BJ (cell line): ENCODE data around the gene CBX3. TPM values are rescaled to one million over a fixed set of nuclear protein-coding genes. Genes with fewer than 3 reads are reported as not detected.
"Not testable (repeated sequence)": the region's sequence is repeated elsewhere in the genome, so short reads cannot be mapped to it uniquely, and the experiment has no call there.

ENCODE experiments used
- CTCF ChIA-PET: fragments of 350-600 bp; formaldehyde crosslinking; extraction: SDS; loops from one replicate; lab custom pipeline; 2021; ENCODE audit warnings: antibody characterized with exemption, inconsistent platforms; lab: Yijun Ruan, JAX
- POLR2A ChIA-PET: fragments of 300-600 bp; sonication (Branson Sonifier 250); formaldehyde crosslinking; extraction: SDS; loops from one replicate; lab custom pipeline; 2021; ENCODE audit warnings: antibody characterized with exemption; lab: Charles Lee
- DNase-seq: peaks from one replicate; pipeline ENCODE4 v3.0.0-alpha.2; 2011; ENCODE audit warnings: low read depth
- H3K27me3 ChIP-seq: 2 replicates; pipeline ENCODE4 v1.6.0; 2011; ENCODE audit warnings: low read length; ENCODE audit not compliant: control insufficient read depth, insufficient read depth
- H3K36me3 ChIP-seq: 2 replicates; pipeline ENCODE4 v1.5.1; 2011; ENCODE audit warnings: low read length; ENCODE audit not compliant: control insufficient read depth, insufficient read depth
- H3K4me3 ChIP-seq: 2 replicates; pipeline ENCODE4 v1.5.1; 2011; ENCODE audit warnings: low read depth, mild to moderate bottlenecking, control low read depth, low read length
- polyA plus RNA-seq: library from polyadenylated mRNA; depleted of rRNA; stranded (reverse); fragments of >200 nt; gene quantifications from 2 replicates; pipeline ENCODE4 v1.2.3, GENCODE V29; 2011
- TF ChIP-seq, protein P1 (sequence below): IDR thresholded peaks from 2 replicates; pipeline ENCODE4 v1.5.1; 2011; ENCODE audit warnings: low read depth, mild to moderate bottlenecking, control low read depth, inconsistent platforms, low read length, moderate library complexity; ENCODE audit not compliant: insufficient read depth

The CBX3 gene
- polyA plus RNA-seq, 1 experiment, result 37.0 TPM

DNA sequence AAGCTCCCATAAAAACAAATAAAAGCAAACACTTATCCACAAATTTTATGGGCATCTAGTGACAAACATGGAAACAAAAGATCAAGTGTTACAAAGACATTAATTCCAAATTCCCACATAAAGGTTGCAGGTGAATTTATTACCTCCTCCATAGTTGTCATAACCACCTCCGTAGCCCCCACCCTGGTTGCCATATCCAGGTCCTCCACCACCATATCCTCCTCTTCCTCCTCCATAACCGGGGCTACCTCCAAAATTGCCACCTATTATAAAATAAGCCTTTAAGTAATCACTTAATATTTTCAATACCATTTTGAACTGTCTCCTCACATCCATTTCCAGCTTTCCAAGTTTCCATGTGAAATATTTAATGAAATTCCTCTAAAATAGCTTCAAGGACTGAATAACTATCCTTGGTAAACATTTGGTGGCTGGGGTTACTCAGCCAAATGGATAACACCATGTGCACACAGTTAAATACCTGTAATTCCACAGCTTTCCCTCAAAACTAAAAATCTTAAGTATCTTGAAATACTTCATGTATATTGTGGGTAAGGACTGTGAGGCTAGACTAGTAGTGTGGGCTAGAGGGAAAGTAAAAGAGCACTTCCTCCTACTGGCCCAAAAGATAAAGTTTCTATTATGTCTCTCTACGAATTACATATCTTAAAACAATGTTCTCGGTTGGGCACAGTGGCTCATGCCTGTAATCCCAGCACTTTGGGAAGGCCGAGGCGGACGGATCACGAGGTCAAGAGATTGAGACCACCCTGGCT lies 7.9 kb upstream of the CBX3 start:
- no peaks in the 10 kb centered on the region for H3K27me3 ChIP-seq
- POLR2A ChIA-PET, result interaction anchor here (0.6 to 1.1 kb wide), 2 partner anchors 13 to 30 kb away, joined by 3 to 7 read pairs; no protein-coding TSS in a partner anchor
- CTCF ChIA-PET, result interaction anchor here (0.7 to 7.4 kb wide), 4 partner anchors 12 to 172 kb away, joined by 3 to 55 read pairs (median 4); no protein-coding TSS in a partner anchor
- TF ChIP-seq, protein P1, sequence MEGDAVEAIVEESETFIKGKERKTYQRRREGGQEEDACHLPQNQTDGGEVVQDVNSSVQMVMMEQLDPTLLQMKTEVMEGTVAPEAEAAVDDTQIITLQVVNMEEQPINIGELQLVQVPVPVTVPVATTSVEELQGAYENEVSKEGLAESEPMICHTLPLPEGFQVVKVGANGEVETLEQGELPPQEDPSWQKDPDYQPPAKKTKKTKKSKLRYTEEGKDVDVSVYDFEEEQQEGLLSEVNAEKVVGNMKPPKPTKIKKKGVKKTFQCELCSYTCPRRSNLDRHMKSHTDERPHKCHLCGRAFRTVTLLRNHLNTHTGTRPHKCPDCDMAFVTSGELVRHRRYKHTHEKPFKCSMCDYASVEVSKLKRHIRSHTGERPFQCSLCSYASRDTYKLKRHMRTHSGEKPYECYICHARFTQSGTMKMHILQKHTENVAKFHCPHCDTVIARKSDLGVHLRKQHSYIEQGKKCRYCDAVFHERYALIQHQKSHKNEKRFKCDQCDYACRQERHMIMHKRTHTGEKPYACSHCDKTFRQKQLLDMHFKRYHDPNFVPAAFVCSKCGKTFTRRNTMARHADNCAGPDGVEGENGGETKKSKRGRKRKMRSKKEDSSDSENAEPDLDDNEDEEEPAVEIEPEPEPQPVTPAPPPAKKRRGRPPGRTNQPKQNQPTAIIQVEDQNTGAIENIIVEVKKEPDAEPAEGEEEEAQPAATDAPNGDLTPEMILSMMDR, result no peak
- no peak for DNase-seq
- no peak overlapping the region for H3K4me3 ChIP-seq
- peaks cover 19% of the 10 kb centered on the region for H3K36me3 ChIP-seq

DNA sequence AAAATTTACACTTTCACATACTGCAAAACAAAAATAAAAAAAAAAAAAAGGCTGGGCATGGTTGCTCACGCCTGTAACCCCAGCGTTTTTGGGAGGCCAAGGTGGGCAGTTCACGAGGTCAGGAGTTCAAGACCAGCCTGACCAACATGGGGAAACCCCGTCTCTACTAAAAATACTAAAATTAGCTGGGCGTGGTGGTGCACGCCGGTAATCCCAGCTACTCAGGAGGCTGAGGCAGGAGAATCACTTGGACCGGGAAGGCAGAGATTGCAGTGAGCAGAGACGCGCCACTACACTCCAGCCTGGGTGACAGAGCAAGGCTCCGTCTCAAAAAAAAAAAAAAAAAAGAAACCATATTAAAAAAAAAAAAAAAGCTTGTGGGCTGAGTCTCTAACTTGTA lies 6.8 kb upstream of the CBX3 start:
- H3K4me3 ChIP-seq, H3K27me3 ChIP-seq, DNase-seq: not testable (repeated sequence)
- peaks cover 17% of the 10 kb centered on the region for H3K36me3 ChIP-seq
- ChIA-PET CTCF (interaction anchor here (7.4 kb wide), 1 partner anchor 104 kb away, joined by 55 read pairs; no protein-coding TSS in a partner anchor), POLR2A (interaction anchor here (0.6 kb wide), 2 partner anchors 24 to 1866 kb away, joined by 3 to 6 read pairs; no protein-coding TSS in a partner anchor)

DNA sequence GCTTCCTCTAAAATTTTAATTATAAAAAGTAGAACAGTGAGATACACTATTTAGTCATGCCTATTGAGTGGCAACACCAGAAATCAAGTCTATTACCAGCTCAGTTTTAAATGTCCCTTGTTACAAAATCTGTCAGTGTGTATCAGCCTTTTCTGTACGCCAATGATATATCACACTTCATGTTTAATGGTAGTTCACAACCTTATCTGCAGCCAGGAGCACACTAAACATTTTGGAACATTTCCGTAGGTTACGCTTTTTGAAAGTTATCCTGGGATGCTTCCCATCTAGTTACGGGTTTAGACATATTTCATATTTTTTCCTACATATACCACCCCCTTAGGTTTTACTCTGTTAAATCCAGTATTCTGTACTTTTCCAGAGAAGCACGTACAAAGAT lies 6.4 kb upstream of the CBX3 start:
- TF ChIP-seq, protein P1, result no peak
- Histone ChIP-seq H3K4me3 (no peak overlapping the region), H3K36me3 (peaks cover 16% of the 10 kb centered on the region), H3K27me3 (no peaks in the 10 kb centered on the region)
- ChIA-PET CTCF (interaction anchor here (7.4 kb wide), 1 partner anchor 105 kb away, joined by 55 read pairs; no protein-coding TSS in a partner anchor), POLR2A (interaction anchor here (0.6 kb wide), 2 partner anchors 25 to 1866 kb away, joined by 3 to 6 read pairs; no protein-coding TSS in a partner anchor)
- DNase-seq, result no peak

DNA sequence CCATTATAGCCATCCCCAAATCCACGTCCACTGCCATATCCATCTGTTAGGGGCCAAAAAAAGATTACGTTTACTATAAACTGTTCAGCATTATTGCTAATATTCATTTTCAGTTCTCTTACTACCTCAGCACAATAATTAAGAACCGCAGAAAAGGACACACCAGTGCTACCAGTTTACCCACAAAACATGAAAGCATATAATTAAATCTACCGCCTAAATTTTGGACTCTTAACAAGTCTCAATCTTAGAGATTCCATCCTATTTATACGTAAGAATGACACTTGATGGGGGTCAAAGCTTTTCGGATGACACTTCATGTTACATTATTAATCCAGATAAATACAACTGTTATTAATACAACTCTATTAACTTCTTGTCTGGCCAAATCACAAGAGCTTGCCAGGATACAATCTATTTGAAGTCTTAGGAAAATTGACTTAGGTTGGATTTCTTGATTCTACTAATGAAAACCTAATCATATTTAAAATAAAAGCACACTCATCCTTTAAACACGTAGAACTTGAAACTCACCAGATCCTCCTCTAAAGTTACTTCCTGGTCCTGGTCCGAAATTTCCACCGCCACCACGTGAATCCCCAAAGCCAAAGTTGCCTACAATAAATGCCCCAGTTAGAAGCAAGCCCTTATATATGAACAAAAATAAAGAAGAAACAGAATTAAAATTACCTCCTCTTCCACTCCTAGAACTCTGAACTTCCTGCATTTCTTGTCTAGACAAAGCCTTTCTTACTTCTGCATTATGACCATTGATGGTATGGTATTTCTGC lies 5.5 kb upstream of the CBX3 start:
- no peak overlapping the region for H3K4me3 ChIP-seq
- CTCF ChIA-PET, result interaction anchor here (0.5 to 7.4 kb wide), 3 partner anchors 8 to 172 kb away, joined by 3 to 55 read pairs (median 28); no protein-coding TSS in a partner anchor

More for the DNA sequence above, 5.5 kb upstream of the CBX3 start:
- TF ChIP-seq, protein P1, result no peak
- peaks cover 15% of the 10 kb centered on the region for H3K36me3 ChIP-seq
- POLR2A ChIA-PET, result no interaction called here
- no peaks in the 10 kb centered on the region for H3K27me3 ChIP-seq
- DNase-seq, result no peak
